Measurements from ENCODE around the gene GMDS. TPM values are rescaled to one million over a fixed set of nuclear protein-coding genes. Genes with fewer than 3 reads are reported as not detected.

Gene GMDS
- total and polyA plus RNA-seq, 9 donors = 6.6 to 20.6 (median 11.0) TPM

- Histone ChIP-seq H3K4me3 (no peak overlapping the region), H3K27me3 (no peaks in the 10 kb centered on the region), H3K9me3 (no peaks in the 10 kb centered on the region), H3K36me3 (no peaks in the 10 kb centered on the region), H3K4me1 (ENCODE audit: insufficient read depth) (no peaks in the 10 kb centered on the region), H3K27ac (no peak overlapping the region)
- WGBS, 3 donors = 87 to 94% (median 92%) methylated on average over 2 of the region's 2 CpGs
- DNase-seq = no peak
- no peak for TF ChIP-seq EP300 (IDR thresholded peaks at IDR 0.05)
- no peak for TF ChIP-seq POLR2A (IDR thresholded peaks at IDR 0.05)
- TF ChIP-seq, protein P1, sequence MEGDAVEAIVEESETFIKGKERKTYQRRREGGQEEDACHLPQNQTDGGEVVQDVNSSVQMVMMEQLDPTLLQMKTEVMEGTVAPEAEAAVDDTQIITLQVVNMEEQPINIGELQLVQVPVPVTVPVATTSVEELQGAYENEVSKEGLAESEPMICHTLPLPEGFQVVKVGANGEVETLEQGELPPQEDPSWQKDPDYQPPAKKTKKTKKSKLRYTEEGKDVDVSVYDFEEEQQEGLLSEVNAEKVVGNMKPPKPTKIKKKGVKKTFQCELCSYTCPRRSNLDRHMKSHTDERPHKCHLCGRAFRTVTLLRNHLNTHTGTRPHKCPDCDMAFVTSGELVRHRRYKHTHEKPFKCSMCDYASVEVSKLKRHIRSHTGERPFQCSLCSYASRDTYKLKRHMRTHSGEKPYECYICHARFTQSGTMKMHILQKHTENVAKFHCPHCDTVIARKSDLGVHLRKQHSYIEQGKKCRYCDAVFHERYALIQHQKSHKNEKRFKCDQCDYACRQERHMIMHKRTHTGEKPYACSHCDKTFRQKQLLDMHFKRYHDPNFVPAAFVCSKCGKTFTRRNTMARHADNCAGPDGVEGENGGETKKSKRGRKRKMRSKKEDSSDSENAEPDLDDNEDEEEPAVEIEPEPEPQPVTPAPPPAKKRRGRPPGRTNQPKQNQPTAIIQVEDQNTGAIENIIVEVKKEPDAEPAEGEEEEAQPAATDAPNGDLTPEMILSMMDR (IDR thresholded peaks at IDR 0.05) = no peak
- intact Hi-C loops (cut with DNase I) = no loop called here
Observed at GRCh38 chr6:1812487-1812886, 432.9 kb downstream of the GMDS start.

DNA sequence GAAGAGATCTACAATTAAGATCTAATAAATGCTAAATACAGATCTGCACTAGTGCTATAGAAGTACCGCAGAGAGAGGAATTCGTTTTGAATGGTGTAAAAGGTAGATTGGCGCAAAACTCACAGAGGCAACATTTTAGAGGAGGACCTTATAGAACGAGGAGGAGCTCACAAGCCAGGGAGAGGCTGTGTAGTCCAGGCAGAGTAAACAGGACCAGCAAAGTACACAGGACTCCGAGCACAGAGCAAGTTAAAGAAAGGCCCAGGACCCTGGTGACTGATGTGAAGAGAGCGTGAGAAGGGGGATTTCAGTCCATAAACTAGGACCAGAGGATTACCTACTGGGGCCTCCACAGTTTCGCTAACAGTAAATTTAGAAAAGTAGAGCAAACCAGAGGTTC lies 433.4 kb downstream of the GMDS start:
- H3K27me3 ChIP-seq = no peaks in the 10 kb centered on the region
- H3K27ac ChIP-seq = no peak overlapping the region
- H3K9me3 ChIP-seq = no peaks in the 10 kb centered on the region
- WGBS, 3 donors = 96 to 97% (median 96%) methylated on average over 7 of the region's 7 CpGs
- TF ChIP-seq EP300 (IDR thresholded peaks at IDR 0.05) (no peak), POLR2A (IDR thresholded peaks at IDR 0.05) (no peak)
- TF ChIP-seq, protein P1 (IDR thresholded peaks at IDR 0.05) = no peak
- DNase-seq = no peak
- no peak overlapping the region for H3K4me3 ChIP-seq
- H3K36me3 ChIP-seq = no peaks in the 10 kb centered on the region
- no peaks in the 10 kb centered on the region for H3K4me1 ChIP-seq (ENCODE audit: insufficient read depth)
- intact Hi-C loops (cut with DNase I) = no loop called here

DNA sequence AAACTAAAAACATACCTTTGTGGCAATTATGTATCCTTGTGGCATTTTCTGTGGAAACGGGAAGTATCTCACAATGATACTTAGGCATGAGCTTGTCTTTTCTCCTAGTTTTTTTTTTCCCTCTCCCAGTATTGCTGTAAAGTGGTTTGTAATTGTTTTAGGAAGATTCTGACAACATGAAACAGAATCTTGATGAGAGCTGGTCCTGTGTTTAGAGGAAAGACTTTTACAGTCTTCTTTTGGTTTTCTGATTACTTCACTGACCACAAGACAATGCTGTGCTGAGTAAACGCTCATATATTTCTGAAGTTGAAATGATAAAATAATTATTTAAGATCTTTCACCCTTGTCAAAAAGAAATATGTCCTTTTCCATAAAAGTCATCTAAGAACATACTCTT lies 434.5 kb downstream of the GMDS start:
- intact Hi-C loops (cut with DNase I) = no loop called here
- no peaks in the 10 kb centered on the region for H3K36me3 ChIP-seq
- WGBS, 3 donors = 90 to 92% (median 90%) methylated on average over 2 of the region's 2 CpGs
- no peak for DNase-seq
- no peak overlapping the region for H3K4me3 ChIP-seq
- H3K27ac ChIP-seq = no peak overlapping the region
- no peaks in the 10 kb centered on the region for H3K9me3 ChIP-seq
- no peaks in the 10 kb centered on the region for H3K27me3 ChIP-seq
- TF ChIP-seq, protein P1 (IDR thresholded peaks at IDR 0.05) = no peak
- TF ChIP-seq EP300 (IDR thresholded peaks at IDR 0.05) (no peak), POLR2A (IDR thresholded peaks at IDR 0.05) (no peak)
- no peaks in the 10 kb centered on the region for H3K4me1 ChIP-seq (ENCODE audit: insufficient read depth)

DNA sequence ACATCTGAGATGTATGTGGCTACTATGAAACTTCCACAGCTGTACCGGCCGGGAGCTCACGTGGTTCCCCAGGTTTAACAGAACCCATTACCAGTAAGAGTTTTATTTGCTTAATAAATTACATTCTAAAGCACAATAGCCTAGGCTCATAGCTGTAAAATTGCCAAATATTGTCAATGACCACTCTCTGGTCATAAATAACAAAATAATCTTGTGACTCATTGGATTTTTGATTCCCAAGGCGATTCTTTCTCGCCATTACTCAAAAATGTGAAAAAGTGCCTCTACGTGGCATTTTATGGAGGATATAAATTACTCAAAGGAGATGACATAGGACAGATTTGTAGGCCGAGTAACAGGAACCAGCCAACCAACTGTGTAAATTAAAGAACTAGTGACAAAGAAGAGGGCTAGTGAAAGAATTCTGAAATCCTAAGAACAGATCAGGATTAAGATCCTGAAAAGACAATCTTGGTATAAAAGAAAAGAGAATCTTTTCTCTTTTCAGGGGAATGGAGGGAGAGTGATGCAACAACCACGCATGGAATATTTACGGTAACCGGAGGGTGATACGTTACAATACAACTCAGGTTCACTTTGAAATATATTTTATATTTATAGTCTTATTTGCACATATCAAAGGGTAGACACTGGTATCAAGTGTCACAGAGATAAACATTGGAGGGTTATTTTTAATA lies 436.0 kb downstream of the GMDS start:
- TF ChIP-seq, protein P1 (IDR thresholded peaks at IDR 0.05) = no peak
- no peak for TF ChIP-seq EP300 (IDR thresholded peaks at IDR 0.05)
- no peak for TF ChIP-seq POLR2A (IDR thresholded peaks at IDR 0.05)
- H3K36me3 ChIP-seq = no peaks in the 10 kb centered on the region
- intact Hi-C loops (cut with DNase I) = no loop called here
- no peak overlapping the region for H3K4me3 ChIP-seq
- no peaks in the 10 kb centered on the region for H3K27me3 ChIP-seq
- DNase-seq = no peak
- no peaks in the 10 kb centered on the region for H3K9me3 ChIP-seq
- 95 to 98% (median 97%) methylated on average over 11 of the region's 11 CpGs for WGBS, 3 donors
- no peaks in the 10 kb centered on the region for H3K4me1 ChIP-seq (ENCODE audit: insufficient read depth)
- no peak overlapping the region for H3K27ac ChIP-seq

Data from ovary (tissue), 9 donors.